ENCODE measurements around the gene SV2C. TPM values are rescaled to one million over a fixed set of nuclear protein-coding genes. Genes with fewer than 3 reads are reported as not detected.

The SV2C gene
- total RNA-seq, 1 experiment from 2014 or later, result not detected

- no peaks in the 10 kb centered on the region for H3K4me1 Mint-ChIP-seq (ENCODE audit: insufficient read depth, unreplicated experiment)
- no peak overlapping the region for H3K27ac Mint-ChIP-seq (ENCODE audit: low read depth, unreplicated experiment)
- TF ChIP-seq CTCF (IDR thresholded peaks at IDR 0.05; ENCODE audit: unreplicated experiment), result no peak
- no peaks in the 10 kb centered on the region for H3K9me3 Mint-ChIP-seq (ENCODE audit: unreplicated experiment)
- H3K27me3 Mint-ChIP-seq (ENCODE audit: insufficient read depth, unreplicated experiment), result peaks cover 13% of the 10 kb centered on the region
- ChIA-PET POLR2A (no interaction called here), CTCF (interaction anchor here (0.6 to 1.0 kb wide), 2 partner anchors 28 to 42 kb away, joined by 3 read pairs; no protein-coding TSS in a partner anchor)
- no peak for DNase-seq (ENCODE audit: unreplicated experiment)
- H3K36me3 Mint-ChIP-seq (ENCODE audit: insufficient read depth, unreplicated experiment), result no peaks in the 10 kb centered on the region
- intact Hi-C loops (cut with micrococcal nuclease), result no loop called here
- H3K4me3 Mint-ChIP-seq (ENCODE audit: unreplicated experiment), result no peak overlapping the region
- no TSS peak for BruUV-seq (replicated peaks)
Observed at GRCh38 chr5:76216748-76217147, 133.6 kb downstream of the SV2C start.

- intact Hi-C loops (cut with micrococcal nuclease), result no loop called here
- ChIA-PET POLR2A (no interaction called here), CTCF (no interaction called here)
- no peak for TF ChIP-seq CTCF (IDR thresholded peaks at IDR 0.05; ENCODE audit: unreplicated experiment)
- no peak overlapping the region for H3K27ac Mint-ChIP-seq (ENCODE audit: low read depth, unreplicated experiment)
- no peak overlapping the region for H3K4me3 Mint-ChIP-seq (ENCODE audit: unreplicated experiment)
- H3K27me3 Mint-ChIP-seq (ENCODE audit: insufficient read depth, unreplicated experiment), result peaks cover 6% of the 10 kb centered on the region
- DNase-seq (ENCODE audit: unreplicated experiment), result no peak
- H3K4me1 Mint-ChIP-seq (ENCODE audit: insufficient read depth, unreplicated experiment), result no peaks in the 10 kb centered on the region
- no peaks in the 10 kb centered on the region for H3K36me3 Mint-ChIP-seq (ENCODE audit: insufficient read depth, unreplicated experiment)
- H3K9me3 Mint-ChIP-seq (ENCODE audit: unreplicated experiment), result no peaks in the 10 kb centered on the region
- BruUV-seq (replicated peaks), result no TSS peak
Observed at GRCh38 chr5:76219636-76220035, 136.5 kb downstream of the SV2C start.

- H3K27ac Mint-ChIP-seq (ENCODE audit: low read depth, unreplicated experiment), result no peak overlapping the region
- H3K9me3 Mint-ChIP-seq (ENCODE audit: unreplicated experiment), result no peaks in the 10 kb centered on the region
- no peak for DNase-seq (ENCODE audit: unreplicated experiment)
- BruUV-seq (replicated peaks), result no TSS peak
- no peak overlapping the region for H3K4me3 Mint-ChIP-seq (ENCODE audit: unreplicated experiment)
- H3K27me3 Mint-ChIP-seq (ENCODE audit: insufficient read depth, unreplicated experiment), result no peaks in the 10 kb centered on the region
- H3K36me3 Mint-ChIP-seq (ENCODE audit: insufficient read depth, unreplicated experiment), result no peaks in the 10 kb centered on the region
- no peaks in the 10 kb centered on the region for H3K4me1 Mint-ChIP-seq (ENCODE audit: insufficient read depth, unreplicated experiment)
- no peak for TF ChIP-seq CTCF (IDR thresholded peaks at IDR 0.05; ENCODE audit: unreplicated experiment)
- intact Hi-C loops (cut with micrococcal nuclease), result no loop called here
- CTCF ChIA-PET, result no interaction called here
- POLR2A ChIA-PET, result no interaction called here
Observed at GRCh38 chr5:76221311-76221710, 138.1 kb downstream of the SV2C start.

- H3K27ac Mint-ChIP-seq (ENCODE audit: low read depth, unreplicated experiment), result no peak overlapping the region
- no peaks in the 10 kb centered on the region for H3K27me3 Mint-ChIP-seq (ENCODE audit: insufficient read depth, unreplicated experiment)
- H3K4me3 Mint-ChIP-seq (ENCODE audit: unreplicated experiment), result no peak overlapping the region
- no peaks in the 10 kb centered on the region for H3K9me3 Mint-ChIP-seq (ENCODE audit: unreplicated experiment)
- BruUV-seq (replicated peaks), result no TSS peak
- CTCF ChIA-PET, result no interaction called here
- TF ChIP-seq CTCF (IDR thresholded peaks at IDR 0.05; ENCODE audit: unreplicated experiment), result no peak
- no peaks in the 10 kb centered on the region for H3K36me3 Mint-ChIP-seq (ENCODE audit: insufficient read depth, unreplicated experiment)
- POLR2A ChIA-PET, result no interaction called here
- H3K4me1 Mint-ChIP-seq (ENCODE audit: insufficient read depth, unreplicated experiment), result no peaks in the 10 kb centered on the region
- no peak for DNase-seq (ENCODE audit: unreplicated experiment)
- intact Hi-C loops (cut with micrococcal nuclease), result no loop called here
Observed at GRCh38 chr5:76222318-76222717, 139.1 kb downstream of the SV2C start.
